ENCODE results near the gene TPRG1L. TPM values are rescaled to one million over a fixed set of nuclear protein-coding genes. Genes with fewer than 3 reads are reported as not detected.

The TPRG1L gene
- total RNA-seq, 1 experiment from 2014 or later: 24.0 TPM

GRCh38 chr1:3638676-3639075, 13.9 kb downstream of the TPRG1L start:
- no peak overlapping the region for H2BK20ac ChIP-seq (ENCODE audit: low read depth, low read length, poor library complexity, severe bottlenecking)
- no peak overlapping the region for H3K4ac ChIP-seq (ENCODE audit: low read depth, low read length)
- no peak for DNase-seq
- no peaks in the 10 kb centered on the region for H3K9me3 ChIP-seq (ENCODE audit: control insufficient read depth, low read depth, low read length)
- no peaks in the 10 kb centered on the region for H3K4me1 Mint-ChIP-seq
- no peak overlapping the region for H3K56ac ChIP-seq (ENCODE audit: insufficient read length, low read depth, low read length)
- no peaks in the 10 kb centered on the region for H3K9me3 Mint-ChIP-seq
- no peak overlapping the region for H4K5ac ChIP-seq (ENCODE audit: insufficient read length, low read depth, low read length)
- no peak overlapping the region for H3K23ac ChIP-seq (ENCODE audit: insufficient read length, low read depth, low read length)
- peaks cover 6 to 57% (median 42%) of the 10 kb centered on the region in 3 experiments; a peak in 6 of 7 replicates for H3K36me3 Mint-ChIP-seq (ENCODE audit: insufficient read depth in 1 of 3, low read depth in 3 of 3)
- no peak overlapping the region for H3K4me3 Mint-ChIP-seq
- no peaks in the 10 kb centered on the region for H3K23me2 ChIP-seq (ENCODE audit: insufficient read length, low read depth, low read length, poor library complexity, severe bottlenecking)
- H2BK12ac ChIP-seq (ENCODE audit: insufficient read length, low read depth, low read length): no peak overlapping the region
- no peaks in the 10 kb centered on the region for H3K79me2 ChIP-seq (ENCODE audit: insufficient read depth, low read length)
- no peaks in the 10 kb centered on the region for H3K27me3 ChIP-seq (ENCODE audit: insufficient read depth, low read length)
- H3K4me1 ChIP-seq (ENCODE audit: insufficient read depth, low read length): no peaks in the 10 kb centered on the region
- H4K8ac ChIP-seq (replicated peaks; ENCODE audit: insufficient read length, low read depth, low read length): no peak overlapping the region
- H3K14ac ChIP-seq (ENCODE audit: insufficient read depth, low read length): no peak overlapping the region
- no peaks in the 10 kb centered on the region for H3K79me1 ChIP-seq (ENCODE audit: insufficient read depth, low read depth, low read length, poor library complexity, severe bottlenecking)
- no peak overlapping the region for H3K27ac ChIP-seq (ENCODE audit: insufficient read length, low read depth, low read length)
- no peak for TF ChIP-seq CTCF (conservative IDR thresholded peaks at IDR 0.05)
- no peak overlapping the region for H3T11ph ChIP-seq (ENCODE audit: low read length)
- no peak overlapping the region for H2AFZ ChIP-seq (ENCODE audit: low read length)
- H3K27me3 Mint-ChIP-seq (ENCODE audit: low read depth): no peaks in the 10 kb centered on the region
- no peak overlapping the region for H3K18ac ChIP-seq (ENCODE audit: insufficient read length, low read depth, low read length)
- no peak overlapping the region for H2BK120ac ChIP-seq (ENCODE audit: low read depth, low read length, poor library complexity, severe bottlenecking)
- H3K27ac Mint-ChIP-seq: peak overlapping the region in 1 of 3 experiments; percentile 40; a peak in 1 of 7 replicates
- H4K20me1 ChIP-seq (ENCODE audit: control insufficient read depth, insufficient read depth, insufficient read length): no peaks in the 10 kb centered on the region
- no peak overlapping the region for H4K91ac ChIP-seq (ENCODE audit: insufficient read length, low read depth, low read length)
- no CpG with 5 or more reads among the region's 15 CpGs for WGBS (ENCODE audit: extremely low coverage, insufficient read length, low lambda C conversion rate)
- no peak overlapping the region for H2BK5ac ChIP-seq (ENCODE audit: insufficient read length, low read length)
- H2AK5ac ChIP-seq (ENCODE audit: insufficient read length, low read length): no peak overlapping the region
- H3K9ac ChIP-seq (ENCODE audit: extremely low read depth, insufficient read length, low read length): no peak overlapping the region
- H2BK15ac ChIP-seq (ENCODE audit: low read depth, low read length): no peak overlapping the region
- H3K4me2 ChIP-seq (ENCODE audit: insufficient read depth, insufficient read length, low read length): no peak overlapping the region

Data from H9 (cell line).